GM19324 (cell line): ENCODE measurements around the gene CDIPT.
"Not testable (repeated sequence)": the region's sequence is repeated elsewhere in the genome, so short reads cannot be mapped to it uniquely, and the experiment has no call there.

Source experiments
- ATAC-seq: cut with Tn5 transposase; IDR thresholded peaks from one replicate; pipeline ENCODE4 v1.9.1; 2021; ENCODE audit warnings: mild to moderate bottlenecking, moderate library complexity; ENCODE audit not compliant: unreplicated experiment, low FRiP score

Gene CDIPT

DNA sequence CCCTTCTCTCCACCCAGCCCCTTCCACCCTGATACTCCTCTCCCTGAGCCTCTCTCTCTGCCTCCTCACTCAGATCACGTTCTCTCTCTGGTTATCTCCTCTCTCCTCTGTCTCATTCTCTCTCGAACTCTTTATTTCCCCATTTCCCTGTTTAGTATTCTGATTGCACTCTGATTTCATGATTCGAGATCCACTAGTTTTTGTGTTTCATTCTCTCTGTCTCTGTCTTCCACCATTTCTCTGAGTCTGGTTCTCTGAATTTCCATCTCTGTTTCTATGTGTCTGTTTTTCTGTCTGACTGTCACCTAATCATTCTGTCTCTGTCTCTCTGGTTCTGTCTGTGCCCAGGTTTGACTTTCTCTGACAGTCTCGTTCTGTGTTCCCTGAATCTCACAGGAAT, 34.3 kb upstream of the CDIPT start:
- no peak for ATAC-seq

DNA sequence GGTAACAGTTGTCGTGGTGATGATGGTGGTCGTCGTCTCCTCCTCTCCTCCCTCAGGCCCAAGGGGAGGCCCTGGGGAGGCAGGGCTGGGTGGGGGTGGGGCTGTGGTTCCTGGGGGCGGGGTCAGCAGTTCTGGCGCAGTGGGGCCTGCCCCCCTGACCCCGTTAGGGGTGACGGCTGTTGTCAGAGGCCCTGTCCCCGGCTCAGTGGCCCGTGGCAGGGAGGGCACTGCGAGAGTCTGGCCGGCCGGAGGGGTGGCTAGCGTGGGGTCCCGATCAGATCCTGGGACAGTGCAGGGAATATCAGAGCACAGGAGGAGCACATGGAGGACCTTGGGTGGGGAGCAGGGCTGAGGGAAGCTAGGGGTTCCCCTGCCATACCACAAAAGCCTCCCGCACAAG, 33.8 kb upstream of the CDIPT start:
- ATAC-seq, result no peak

DNA sequence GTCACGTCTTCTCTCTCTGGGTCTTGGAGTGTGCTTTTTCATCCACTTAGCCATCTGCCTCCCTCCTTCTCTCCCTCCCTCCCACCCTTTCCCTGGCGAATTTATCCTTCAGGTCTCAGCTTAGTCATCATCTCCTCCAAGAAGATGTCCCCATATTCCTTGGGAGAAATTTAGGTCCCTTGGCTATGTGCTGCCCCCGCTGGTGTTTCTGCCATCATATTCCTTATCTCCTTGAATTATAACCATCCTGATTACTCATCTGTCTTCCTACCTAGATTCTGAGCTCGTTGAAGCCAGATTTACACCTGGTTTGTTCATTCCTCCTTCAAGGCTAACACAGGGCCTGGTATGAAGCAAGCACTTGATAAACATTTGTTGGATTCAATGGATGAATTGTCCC, 31.3 kb upstream of the CDIPT start:
- no peak for ATAC-seq

DNA sequence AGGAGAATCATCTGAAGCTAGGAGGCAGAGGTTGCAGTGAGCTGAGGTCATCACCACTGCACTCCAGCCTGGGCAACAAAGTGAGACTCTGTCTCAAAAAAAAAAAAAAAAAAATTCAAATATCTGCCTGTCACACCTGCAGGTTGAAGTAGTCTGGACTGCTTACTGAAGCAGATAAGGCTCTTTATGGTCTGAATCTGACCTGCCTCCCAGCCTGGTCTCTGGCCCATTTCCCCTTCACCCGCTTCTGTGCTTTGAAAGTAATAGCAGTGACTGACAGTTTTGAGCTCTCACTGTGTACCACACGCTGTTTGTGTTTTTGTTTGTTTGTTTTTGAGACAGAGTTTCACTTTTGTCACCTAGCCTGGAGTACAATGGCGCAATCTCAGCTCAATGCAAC, 30.5 kb upstream of the CDIPT start:
- ATAC-seq, result no peak

DNA sequence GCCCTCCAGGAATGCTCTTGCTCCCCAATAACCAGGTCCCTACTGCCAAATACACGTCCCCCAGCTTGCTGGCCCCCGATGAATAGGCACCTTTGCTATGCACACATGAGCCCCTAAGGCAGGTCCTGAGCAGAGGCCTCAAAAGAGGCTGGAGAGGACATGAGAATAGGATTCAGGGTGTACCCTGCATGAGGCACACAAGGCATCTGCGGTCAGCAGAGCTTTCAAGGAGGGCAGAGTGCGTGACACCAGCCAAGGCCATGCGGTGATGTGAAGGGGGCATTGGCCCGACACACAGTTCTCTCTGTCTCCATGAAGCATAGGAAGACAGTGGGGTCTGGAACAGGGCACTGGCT, 29.4 kb upstream of the CDIPT start:
- ATAC-seq, result no peak

DNA sequence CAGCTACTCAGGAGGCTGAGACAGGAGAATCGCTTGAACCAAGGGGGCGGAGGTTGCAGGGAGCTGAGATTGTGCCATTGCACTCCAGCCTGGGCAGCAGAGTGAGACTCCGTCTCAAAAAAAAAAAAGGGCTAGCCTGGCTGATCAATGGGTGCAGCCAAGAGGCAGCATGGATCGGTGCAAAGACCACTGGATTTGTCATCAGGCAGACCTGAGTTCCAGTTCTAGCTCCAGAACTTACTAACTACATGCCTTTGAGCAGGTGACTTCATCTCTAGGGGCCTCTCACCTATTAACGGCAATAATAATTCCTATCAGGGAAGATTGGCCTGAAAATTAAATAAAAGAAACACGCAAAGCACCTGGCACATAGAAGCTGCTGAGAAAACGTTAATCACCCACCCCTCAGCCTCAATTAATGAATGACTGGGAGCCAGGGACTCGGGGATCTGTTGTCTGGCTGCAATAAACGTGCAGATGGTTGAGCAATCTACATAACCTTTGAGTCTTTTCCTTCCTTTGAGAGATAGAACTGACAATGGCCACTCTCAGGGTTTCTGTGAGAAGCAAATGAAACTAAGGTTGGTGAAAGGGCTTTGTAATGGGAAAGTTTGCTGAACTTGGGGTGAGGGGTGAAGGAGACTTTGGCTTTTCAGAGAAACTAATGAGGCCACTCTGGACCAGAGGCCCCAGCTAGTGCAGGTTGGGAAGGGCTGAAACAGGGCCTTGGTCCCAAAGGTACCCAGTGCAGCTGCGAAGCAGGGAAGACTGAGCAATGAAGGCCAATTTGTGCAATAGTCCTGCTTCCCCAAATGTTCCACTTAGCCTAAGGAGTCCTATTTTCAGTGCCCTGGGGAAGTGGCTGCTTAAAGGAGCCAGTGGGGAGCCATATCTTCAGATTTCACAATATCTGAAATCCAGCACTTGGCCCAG, 28.8 kb upstream of the CDIPT start:
- ATAC-seq, result no peak

DNA sequence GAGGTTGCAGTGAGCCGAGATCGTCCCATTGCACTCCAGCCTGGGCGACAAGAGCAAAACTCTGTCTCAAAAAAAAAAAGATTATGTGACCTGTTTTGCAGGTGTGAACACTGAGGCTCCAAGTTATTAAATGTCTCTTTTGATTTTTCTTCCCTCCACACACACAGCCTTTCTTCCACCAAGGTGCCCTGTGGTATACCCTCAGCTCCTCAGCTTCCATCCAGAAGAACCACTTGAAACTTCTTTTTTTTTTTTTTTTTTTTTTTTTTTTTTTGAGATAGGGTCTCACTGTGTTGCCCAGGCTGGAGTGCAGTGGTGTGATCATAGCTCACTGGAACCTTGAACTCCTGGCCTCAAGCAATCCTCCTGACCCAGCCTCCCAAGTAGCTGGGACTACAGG, 26.3 kb upstream of the CDIPT start:
- ATAC-seq, result not testable (repeated sequence)

DNA sequence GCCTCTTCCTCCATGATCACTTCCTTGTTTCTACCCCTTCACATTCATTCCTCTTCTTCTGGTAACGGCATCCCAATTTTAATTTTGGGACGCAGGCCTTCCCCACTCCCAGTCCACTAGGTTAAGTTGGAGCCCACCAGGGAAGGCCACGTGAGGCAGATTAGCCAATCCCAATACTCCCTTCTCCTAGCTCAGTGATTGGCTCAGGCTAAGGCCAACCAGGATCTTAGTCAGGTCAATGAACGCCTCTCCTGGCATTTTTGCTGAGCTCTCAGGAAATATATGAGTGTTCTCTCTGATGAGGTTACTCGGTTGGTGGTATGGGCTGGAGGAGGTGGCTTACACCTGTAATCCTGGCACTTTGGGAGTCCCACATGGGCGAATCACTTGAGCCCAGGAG, 21.0 kb upstream of the CDIPT start:
- ATAC-seq, result no peak

DNA sequence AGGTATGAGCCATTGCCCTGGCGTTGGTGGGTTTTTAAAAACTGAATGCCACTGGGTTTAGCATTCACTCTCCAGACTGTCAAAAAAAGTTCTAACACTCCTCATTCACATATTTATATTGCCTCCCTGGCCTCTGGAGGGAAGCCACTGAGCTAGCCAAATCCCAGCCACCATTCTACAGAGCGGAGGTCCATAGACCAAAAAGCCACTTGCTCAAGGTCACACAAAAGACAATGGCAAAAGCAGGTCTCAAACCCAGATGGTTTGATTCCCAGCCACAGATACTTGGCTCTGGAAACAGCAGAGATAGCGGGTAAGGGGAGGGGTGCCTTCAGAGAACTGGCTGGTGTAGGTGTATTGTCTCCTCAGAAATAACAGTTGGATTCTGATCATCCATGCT, 18.0 kb upstream of the CDIPT start:
- ATAC-seq, result no peak

DNA sequence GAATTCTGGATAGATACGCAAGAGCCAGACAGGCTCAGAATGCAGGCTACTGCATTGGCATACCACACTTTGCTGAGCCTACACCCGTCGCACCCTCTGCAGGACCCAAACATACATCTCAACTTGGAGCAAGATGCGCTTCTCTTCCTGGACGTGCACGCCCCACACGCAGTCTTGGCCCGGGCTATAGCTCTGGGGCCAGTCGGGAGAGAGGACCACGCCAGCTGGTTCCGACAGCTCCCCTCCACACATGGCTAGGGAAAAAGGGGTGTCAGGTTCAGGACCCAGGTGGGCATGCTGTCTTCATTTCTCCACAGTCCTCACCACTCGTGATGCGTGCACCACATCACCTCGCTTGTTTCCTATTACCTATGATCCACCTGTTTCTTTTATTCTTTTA, 15.1 kb upstream of the CDIPT start:
- no peak for ATAC-seq

DNA sequence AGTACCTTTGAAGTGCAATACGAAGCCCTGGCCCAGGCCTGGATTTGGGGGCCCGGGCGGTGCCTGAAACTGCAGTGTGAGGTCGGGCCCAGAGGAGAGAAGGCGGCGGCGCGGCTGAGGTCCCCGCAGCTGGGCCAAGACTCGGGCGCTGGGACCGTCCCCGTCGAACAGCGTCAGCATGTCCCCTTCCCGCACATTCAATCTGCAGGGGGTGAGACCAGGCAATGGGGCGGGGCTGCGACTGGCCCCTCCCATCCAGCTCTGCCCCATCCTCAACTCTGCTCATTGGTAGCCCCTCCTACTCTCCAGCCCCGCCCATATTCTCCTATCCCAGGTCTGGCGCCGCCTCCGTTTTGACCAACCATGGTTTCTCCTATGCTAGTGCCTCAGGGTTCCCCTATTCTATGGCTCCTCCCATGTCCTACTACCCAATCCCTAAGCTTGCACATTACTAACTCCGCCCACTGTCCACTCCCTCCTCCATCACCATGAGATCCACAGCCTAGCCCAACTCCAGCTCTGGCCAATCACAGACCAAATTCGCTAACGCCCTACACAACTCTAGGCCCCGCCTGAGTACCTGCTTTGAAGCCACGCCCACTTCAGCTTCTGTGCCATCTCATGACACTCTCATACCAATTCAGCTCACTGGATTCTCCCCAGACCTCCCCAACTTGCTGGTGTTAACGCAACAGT, 14.4 kb upstream of the CDIPT start:
- ATAC-seq, result no peak

DNA sequence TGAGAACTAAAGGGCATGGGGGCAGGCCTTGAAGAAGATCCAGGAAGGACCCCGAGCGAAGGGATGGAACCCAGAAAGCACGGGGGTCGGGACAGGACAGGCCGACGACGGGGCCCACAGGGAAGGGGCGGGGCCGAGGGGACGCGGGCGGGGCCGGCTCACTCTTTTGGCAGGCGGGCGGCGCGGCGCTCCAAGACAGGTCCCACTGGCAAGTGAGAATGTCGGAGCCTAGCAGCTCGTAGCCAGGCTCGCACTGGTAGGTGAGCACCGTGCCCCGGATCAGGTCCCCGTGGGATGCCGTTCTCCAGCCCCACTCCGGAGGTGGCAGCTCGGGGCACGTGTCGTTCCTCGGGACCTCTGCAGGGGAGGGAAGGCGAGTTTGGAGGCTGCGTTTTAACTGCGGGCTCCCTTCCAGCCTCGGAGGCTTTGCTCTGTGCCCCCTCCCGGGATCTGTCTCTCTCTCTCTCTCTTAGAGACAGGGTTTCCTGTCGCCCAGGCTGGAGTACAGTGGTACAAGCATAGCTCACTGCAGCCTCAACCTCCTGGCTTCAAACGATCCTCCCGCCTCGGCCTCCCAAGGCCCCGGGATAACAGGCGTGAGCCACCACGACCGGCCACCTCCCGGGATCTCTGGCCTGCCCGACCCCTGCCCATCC, 13.7 kb upstream of the CDIPT start:
- no peak for ATAC-seq

DNA sequence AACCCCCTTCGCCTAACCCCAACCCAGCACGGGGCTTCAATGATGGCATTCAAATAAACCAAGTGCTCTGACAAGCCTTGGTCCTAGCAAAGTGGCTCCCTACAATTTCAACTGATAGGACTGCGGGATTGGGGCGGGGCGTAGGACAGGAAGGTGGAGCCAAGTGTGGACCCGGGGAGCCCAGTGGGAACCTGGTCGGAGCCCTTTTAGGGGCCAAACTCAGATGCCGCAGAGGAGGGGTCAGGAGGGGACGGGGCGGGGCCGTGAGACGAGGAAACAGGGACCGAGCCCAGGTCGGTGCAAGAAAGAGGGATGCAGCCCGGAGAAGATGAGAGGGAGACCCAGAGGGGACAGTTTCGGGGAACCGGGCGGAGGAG, 13.2 kb upstream of the CDIPT start:
- ATAC-seq, result no peak

DNA sequence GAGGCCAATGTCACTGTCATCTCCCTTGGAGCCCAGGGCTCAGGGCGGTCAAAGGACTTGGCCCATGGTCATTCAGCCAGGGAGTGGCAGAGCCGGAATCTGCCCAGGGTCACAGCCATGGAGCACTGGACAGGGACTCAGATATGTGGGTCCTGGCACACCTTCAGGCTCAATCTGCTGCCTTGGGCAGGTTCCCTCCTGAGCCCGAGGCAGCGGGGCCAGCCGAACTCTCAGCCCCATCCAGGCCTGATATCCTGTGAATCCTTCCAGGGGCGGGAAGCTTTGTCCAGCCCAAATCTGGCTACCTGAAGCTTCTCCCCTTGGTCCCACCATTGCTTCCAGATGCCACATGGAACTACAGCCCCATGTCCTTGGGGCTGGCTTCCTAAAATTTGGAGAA, 12.2 kb upstream of the CDIPT start:
- ATAC-seq, result no peak

DNA sequence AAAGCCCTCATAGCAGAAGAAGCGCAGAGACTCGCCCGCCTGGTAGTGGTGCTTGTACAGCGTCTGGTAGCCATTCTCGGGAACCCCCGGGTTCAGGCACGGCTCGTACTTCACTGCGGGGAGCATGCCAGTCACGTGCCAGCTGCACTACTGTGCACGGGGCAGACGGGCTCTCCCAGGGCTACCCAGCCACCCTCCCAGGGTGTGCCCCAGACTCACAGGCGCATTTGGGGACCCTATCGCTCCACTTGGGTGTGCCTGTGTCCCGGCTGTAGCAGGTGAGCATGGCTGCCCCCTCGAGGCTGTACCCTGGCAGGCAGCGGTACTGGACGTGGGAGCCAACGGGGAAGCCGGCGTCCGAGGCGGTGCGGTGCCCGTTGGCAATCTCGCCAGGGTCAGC, 10.3 kb upstream of the CDIPT start:
- ATAC-seq, result no peak

DNA sequence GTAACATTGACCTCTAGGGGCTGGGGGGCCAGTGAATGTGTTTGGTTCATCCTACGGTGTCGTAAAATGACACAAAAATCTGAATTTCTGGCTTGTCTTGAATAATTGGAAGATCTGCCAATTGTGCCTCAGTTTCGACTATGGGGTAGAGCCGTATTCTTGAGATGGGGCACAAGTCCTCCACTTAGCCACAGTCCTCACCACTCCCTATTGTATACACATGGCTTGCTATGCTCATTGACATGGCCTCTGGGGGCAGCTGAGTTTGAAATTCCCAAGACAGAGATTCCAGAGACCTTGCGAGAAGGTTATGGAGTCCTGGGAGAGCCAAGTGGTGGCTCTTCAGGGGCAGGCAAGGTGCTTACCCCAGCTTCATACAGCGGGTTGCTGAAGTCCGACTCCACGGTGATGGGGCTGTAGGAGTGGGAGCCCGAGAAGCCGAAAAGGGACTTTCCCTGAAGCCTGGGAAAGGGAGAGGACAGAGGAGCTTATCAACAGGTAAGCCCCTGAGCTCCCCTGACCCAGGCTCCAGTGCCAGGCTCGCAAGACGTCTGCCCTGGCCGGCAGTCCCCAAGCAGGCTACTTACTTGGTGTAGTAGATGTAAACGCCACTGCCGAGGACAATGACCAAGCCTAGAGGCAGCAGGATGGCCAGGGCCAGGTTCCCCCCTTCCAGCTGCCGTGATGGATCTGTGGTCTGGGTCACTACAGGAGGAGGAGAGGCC, 9.0 kb upstream of the CDIPT start:
- ATAC-seq, result no peak

DNA sequence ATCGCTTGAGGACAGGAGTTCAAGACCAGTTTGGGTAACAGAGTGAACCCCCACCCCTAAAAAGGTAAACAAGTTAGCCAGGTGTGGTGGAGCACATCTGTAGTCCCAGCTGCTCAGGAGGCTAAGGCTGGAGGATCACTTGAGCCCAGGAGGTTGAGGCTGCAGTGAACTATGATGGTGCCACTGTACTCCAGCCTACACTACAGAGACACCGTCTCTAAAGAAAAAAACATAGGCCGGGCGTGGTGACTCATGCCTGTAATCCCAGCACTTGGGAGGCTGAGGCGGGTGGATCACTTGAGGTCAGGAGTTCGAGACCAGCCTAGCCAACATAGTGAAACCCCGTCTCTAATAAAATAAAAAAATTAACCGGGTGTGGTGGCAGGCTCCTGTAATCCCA, 6.0 kb upstream of the CDIPT start:
- not testable (repeated sequence) for ATAC-seq

DNA sequence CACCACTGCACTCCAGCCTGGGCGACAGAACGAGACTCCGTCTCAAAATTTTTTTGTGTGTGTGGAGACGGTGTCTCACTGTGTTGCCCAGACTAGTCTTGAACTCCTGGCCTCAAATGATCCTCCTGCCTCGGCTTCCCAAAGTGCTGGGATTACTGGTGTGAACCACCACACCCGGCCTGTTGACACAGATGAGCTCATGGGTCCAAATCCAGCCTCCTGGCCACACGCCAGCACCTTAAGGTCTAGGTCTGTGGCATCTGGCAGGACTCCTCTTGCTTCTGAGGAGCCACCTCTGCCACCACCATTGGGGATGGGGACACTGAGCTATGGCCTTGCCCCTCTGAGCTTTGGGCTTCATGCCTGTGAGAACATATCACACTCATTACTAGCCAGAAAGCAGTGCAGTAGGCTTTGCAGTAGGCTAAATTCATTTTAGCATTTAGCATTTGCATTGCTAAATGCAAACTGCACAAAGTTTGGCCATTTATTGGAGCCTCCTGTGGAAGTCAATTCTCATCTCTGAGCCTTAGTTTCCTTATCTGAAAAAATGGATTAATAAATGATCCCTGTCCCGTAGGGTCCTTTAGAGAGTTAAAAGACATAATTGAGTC, 5.5 kb upstream of the CDIPT start:
- no peak for ATAC-seq

DNA sequence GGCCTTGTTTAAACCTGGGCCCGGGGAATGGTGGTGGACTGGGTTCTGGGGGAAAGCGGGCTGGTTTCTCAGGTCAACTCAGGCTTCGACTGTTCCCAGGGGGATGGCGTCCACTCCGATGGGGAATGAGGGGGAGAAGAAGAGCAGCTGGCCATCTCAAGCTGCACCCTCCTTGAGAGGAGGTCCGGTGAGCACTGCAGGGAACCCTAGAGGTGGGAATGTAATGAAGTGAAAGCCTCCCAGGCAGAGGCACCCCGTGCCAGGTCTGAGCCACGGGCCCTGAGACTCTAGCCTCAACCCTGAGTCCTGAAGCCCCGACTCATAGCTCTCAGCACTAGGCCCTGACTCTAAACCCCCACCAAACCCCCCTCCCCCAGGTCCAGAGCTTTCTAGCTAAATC, 1.2 kb upstream of the CDIPT start:
- ATAC-seq, result no peak

DNA sequence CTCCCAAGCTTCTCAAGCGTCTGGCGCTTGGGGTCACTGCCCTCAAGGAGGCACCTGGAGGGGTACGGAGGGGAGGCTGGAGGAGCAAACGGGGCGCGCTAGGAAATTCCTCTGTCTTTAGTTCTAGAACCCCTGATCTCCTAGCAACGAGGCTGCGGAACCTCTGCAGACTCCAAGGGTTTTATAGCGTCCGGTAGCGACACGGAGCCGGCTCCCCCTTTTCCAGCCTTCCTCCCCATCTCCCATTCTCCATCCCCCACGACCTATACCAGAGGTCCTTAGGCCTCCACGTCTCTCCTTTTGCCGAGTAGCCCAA, 601 bp upstream of the CDIPT start:
- no peak for ATAC-seq

DNA sequence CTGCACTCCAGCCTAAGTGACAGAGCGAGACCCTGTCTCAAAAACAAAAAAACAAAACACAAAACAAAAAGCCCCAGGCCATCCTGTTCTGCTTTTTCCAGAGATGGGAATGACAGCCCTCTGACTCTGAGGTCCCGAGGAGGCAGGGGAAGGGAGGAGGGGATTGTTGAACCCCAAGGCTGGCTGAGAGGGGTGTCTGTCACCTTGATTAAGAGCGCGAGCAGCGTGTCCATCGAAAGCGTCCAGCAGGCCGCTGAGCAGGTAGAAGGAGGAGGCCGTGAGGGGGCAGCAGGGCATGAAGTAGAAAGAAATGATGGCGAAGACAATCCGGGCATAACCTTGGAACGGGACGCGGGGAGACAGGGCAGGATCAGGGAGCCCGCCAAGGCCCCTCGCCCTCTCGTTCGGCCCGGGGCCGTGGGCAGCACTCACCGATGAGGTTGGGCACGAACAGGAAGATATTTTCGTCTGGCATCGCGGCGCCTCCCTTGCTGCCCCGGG, 593 bp downstream of the CDIPT start:
- ATAC-seq, result no peak
